ELR (cell line): Measurements from ENCODE around the gene ANK2.
"Not testable (repeated sequence)": the region's sequence is repeated elsewhere in the genome, so short reads cannot be mapped to it uniquely, and the experiment has no call there.

Source experiments
- DNase-seq: peaks from one replicate; pipeline ENCODE4 v3.0.0-alpha.2; 2015; ENCODE audit warnings: low read depth

The ANK2 gene

GRCh38 chr4:113209652-113210320 is 160.3 kb downstream of the ANK2 start:
- DNase-seq: no peak

DNA sequence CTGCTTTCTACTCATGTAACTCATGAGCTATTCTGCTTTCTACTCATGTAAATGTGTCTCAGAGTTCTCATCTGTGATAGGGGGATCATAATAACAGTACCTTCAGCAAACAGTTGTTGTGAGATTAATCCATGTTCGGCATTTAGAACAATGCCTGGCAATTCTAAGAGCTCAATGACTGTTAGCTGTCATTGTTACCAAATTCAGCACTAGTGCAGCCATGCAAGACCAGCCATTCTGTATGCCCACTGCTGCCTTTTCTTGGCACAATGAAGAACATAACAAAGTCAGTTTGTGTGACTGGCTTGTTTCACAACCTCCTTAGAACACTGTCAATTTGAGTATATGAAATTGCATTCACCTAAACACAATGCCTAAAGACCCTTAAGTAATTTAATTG is 163.2 kb downstream of the ANK2 start:
- DNase-seq: no peak

- DNase-seq: peak; percentile 17
These were observed 172.5 kb downstream of the ANK2 start for GRCh38 chr4:113221990-113222389.

DNA sequence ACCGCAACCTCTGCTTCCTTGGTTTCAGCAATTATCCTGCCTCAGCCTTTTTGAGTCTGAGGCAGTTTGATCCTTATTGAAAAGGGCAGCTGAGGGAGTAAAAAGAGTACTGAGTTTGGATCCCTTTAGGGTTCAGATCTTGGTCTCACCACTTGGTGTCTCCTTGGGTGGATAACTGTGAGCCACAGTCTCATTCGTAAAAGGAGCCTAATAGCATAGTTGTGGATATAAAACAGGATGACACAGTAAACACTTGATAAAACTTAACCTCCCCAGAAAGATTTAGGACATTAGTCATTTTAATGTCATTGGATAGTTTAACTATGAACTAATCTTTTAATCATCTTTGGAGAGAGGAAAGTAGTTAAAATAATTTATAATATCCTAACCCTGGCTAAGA is 173.0 kb downstream of the ANK2 start:
- DNase-seq: peak; percentile 67

GRCh38 chr4:113223001-113223400 is 173.5 kb downstream of the ANK2 start:
- no peak for DNase-seq

DNA sequence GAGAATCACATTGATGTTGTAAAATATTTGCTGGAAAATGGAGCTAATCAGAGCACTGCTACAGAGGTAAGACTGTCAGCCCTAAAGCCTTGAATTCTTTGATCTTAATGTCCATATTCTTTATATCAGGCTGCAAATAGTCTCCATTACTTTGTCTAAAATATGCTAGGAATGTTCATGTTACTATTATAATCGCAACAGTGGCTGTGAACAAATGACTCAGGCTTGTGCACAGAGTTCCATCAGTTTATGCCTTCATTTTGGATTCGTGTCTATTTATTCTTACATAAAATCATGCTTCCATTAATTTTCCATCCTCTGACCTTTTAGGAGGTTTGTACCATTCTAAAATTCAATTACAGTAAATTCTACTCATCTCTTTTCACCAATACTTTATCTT is 182.7 kb downstream of the ANK2 start:
- peak; percentile 32 for DNase-seq

DNA sequence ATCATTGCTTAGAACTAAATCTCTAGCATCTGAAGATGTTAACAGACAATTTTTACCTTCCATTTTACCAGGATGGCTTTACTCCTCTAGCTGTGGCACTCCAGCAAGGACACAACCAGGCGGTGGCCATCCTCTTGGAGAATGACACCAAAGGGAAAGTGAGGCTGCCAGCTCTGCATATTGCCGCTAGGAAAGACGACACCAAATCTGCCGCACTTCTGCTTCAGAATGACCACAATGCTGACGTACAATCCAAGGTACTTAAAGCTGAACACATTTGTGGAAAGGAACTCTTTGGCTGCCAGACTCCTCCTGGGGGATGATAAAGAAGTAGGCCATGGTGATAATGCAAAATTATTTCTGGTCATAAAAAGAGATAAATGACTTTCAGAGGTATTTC is 187.5 kb downstream of the ANK2 start:
- no peak for DNase-seq

DNA sequence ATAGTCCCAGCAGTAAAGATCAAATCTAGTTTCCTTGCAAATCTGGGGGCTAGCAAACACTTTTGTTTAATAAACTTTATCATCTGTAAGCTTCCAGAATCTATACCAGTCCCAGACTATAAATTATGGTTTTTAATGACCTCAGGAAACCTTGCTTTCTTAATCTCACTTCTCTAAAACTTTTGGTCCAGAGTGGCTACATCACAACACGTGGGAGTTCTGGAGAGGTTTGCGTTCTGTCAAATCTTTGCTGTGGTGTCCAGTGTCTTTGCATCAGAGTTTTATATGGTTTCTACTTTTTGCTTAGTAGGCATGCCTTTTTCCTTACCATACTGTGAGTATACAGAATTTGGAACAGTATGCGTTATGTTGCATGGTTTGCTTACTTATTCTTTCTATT is 193.9 kb downstream of the ANK2 start:
- no peak for DNase-seq

GRCh38 chr4:113244747-113245146 is 195.3 kb downstream of the ANK2 start:
- not testable (repeated sequence) for DNase-seq

- peak; percentile 4 for DNase-seq
These were observed 198.9 kb downstream of the ANK2 start for GRCh38 chr4:113248320-113248719.

DNA sequence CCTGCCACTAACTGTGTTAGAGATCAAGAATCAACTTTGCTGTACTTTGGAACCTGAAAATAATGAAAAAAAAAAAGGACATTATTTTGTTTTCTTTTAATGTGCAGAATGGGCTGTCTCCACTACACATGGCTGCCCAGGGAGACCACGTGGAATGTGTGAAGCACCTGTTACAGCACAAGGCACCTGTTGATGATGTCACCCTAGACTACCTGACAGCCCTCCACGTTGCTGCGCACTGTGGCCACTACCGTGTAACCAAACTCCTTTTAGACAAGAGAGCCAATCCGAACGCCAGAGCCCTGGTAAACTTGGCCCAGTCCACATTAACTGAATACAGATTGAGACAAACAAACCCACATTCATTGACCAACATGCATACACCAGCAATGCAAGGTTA is 206.2 kb downstream of the ANK2 start:
- no peak for DNase-seq

GRCh38 chr4:113256946-113257345 is 207.5 kb downstream of the ANK2 start:
- peak; percentile 12 for DNase-seq

- DNase-seq: peak; percentile 46
These were observed 211.2 kb downstream of the ANK2 start for GRCh38 chr4:113260688-113261087.

DNA sequence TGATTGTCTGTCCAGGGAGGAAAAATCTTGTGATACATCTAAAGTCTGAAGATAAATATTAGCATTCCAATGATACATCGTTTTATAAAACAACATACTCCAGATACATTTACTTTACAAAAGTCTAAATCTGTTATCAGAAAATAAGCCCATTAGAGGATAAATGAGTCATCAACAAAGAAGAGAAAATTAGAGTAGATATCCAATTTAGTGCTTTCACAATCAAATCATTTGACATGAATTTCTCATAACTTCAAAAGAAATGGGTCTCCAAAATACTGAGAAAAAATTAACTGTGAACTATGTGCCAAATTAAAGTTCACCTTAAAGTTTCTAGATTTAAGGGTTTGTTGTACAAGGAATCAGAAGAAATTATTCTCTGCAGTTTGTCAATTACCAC is 213.8 kb downstream of the ANK2 start:
- no peak for DNase-seq

GRCh38 chr4:113270520-113271319 is 221.3 kb downstream of the ANK2 start:
- DNase-seq: no peak

GRCh38 chr4:113272523-113272922 is 223.1 kb downstream of the ANK2 start:
- no peak for DNase-seq

DNA sequence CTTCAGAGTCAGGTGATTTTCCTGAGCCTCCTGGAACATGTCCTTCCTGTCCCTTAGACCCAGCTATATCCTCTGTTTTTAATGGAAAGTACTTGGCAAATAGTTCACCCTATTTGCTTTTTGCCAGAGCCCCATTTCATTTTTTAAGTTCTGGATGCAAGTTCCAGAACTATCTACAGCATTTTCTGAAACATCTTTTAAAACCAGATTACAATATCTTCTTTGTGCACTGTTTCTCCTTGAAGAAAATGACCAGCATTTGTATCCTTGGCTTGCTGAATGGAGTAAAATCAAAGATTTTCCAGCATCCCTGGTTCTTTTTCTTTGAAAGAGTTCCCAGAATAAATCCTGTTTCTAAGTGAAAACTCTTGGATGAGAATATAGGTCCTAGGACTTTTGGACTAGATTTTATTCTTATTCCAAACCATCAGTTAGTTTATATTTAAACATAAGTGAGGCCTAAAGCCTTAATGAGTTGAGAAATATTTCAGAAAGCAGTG is 224.3 kb downstream of the ANK2 start:
- DNase-seq: no peak

- no peak for DNase-seq
These were observed 227.2 kb downstream of the ANK2 start for GRCh38 chr4:113276464-113277170.

GRCh38 chr4:113278324-113278934 is 229.0 kb downstream of the ANK2 start:
- DNase-seq: peak; percentile 74

DNA sequence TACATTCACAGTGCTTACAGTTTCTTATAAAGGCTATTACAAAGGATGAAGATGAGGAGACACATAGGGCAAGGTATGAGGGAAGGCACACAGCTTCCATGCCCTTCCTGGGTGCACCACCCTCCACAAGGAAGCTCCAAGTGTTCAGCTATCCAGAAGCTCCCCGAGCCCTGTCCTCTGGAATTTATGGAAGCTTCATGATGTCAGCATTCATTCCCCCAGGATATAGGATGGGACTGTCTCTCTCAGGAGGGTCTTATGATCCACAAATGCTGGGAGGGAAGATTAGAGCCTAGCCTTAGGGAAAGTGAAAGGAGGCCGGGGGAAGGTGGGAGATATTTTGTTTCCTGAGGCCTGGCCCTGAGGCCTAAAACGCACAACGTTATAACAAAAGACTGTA is 236.0 kb downstream of the ANK2 start:
- DNase-seq: no peak

- no peak for DNase-seq
These were observed 238.8 kb downstream of the ANK2 start for GRCh38 chr4:113288257-113288656.

DNA sequence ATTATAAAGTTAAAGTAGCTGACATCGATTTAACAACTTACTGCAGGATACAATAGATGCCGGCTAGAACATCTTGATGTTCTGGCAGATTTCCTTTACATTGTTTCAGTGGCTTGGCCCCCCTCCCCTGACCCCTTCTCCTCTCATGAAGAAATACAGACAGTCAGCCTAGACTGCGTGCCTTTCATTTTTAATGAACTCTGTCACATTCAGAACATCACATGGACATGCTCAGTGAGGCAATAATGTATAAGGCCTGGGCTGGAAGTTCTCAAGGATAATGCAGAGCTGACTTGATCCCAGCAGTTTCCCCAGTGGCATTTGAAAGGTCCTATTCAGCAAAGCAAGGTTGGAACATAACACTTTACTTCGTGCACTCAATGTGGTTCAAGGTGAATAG is 239.2 kb downstream of the ANK2 start:
- DNase-seq: no peak
